ENCODE results near the gene ETS2. TPM values are rescaled to one million over a fixed set of nuclear protein-coding genes. Genes with fewer than 3 reads are reported as not detected.

The ETS2 gene
- polyA plus RNA-seq, 3 donors, result 54.2 to 150 (median 59.5) TPM

- no peak for TF ChIP-seq CTCF (IDR thresholded peaks at IDR 0.05)
- Histone ChIP-seq H2AFZ (ENCODE audit: insufficient read depth, low read depth, low read length, poor library complexity, severe bottlenecking) (no peak overlapping the region), H3K27me3 (ENCODE audit: control insufficient read depth in 2 of 2, insufficient read depth in 2 of 2, low read length in 2 of 2) (no peaks in the 10 kb centered on the region), H3K36me3 (replicated peaks in 1 of 2; ENCODE audit: control insufficient read depth in 1 of 2, insufficient read depth in 2 of 2, low read length in 2 of 2) (no peaks in the 10 kb centered on the region), H3K9ac (ENCODE audit: insufficient read depth, low read length, poor library complexity, severe bottlenecking) (no peak overlapping the region), H3K79me2 (ENCODE audit: insufficient read depth, low read length) (no peaks in the 10 kb centered on the region), H3K27ac (ENCODE audit: low read depth in 1 of 2, low read length in 2 of 2) (peak overlapping the region in 1 of 2 donors; percentile 17), H3K4me2 (replicated peaks; ENCODE audit: extremely low read depth, low read length, poor library complexity, severe bottlenecking) (no peak overlapping the region), H3K9me3 (replicated peaks in 1 of 2; ENCODE audit: control insufficient read depth in 1 of 2, insufficient read depth in 1 of 2, low read length in 2 of 2) (no peaks in the 10 kb centered on the region), H3K4me1 (ENCODE audit: control insufficient read depth in 1 of 2, insufficient read depth in 2 of 2, low read length in 2 of 2) (no peaks in the 10 kb centered on the region), H3K4me3 (replicated peaks in 1 of 3; ENCODE audit: low read depth in 2 of 3, low read length in 3 of 3) (no peak overlapping the region), H4K20me1 (ENCODE audit: insufficient read depth, low read length) (no peaks in the 10 kb centered on the region)
- peak; percentile 62 to 85 (median 80) for DNase-seq
- intact Hi-C loops (cut with micrococcal nuclease), result no loop called here
- Mint-ChIP-seq H3K9me3 (peaks cover 0 to 3% (median 0%) of the 10 kb centered on the region in 7 donors), H3K27me3 (ENCODE audit: low read depth in 3 of 3) (peaks cover under 1 to 2% (median 2%) of the 10 kb centered on the region in 3 donors), H3K36me3 (no peaks in the 10 kb centered on the region), H3K4me3 (no peak overlapping the region), H3K27ac (peak overlapping the region in 4 of 7 donors; percentile 1 to 60 (median 14)), H3K4me1 (peaks cover 18% of the 10 kb centered on the region)
- WGBS (ENCODE audit: insufficient coverage), result 0% methylated on average over 1 of the region's 3 CpGs
These were observed 8.3 kb upstream of the ETS2 start for GRCh38 chr21:38797470-38797869.

- peaks cover 0 to 2% (median 0%) of the 10 kb centered on the region in 7 donors for H3K9me3 Mint-ChIP-seq
- intact Hi-C loops (cut with micrococcal nuclease), result no loop called here
These were observed 7.6 kb upstream of the ETS2 start for GRCh38 chr21:38798081-38798480.

More at GRCh38 chr21:38798081-38798480, 7.6 kb upstream of the ETS2 start:
- peaks cover 1 to 2% (median 2%) of the 10 kb centered on the region in 3 donors for H3K27me3 Mint-ChIP-seq (ENCODE audit: low read depth in 3 of 3)
- H3K27ac Mint-ChIP-seq, result no peak overlapping the region
- Histone ChIP-seq H3K27me3 (ENCODE audit: control insufficient read depth in 2 of 2, insufficient read depth in 2 of 2, low read length in 2 of 2) (no peaks in the 10 kb centered on the region), H2AFZ (ENCODE audit: insufficient read depth, low read depth, low read length, poor library complexity, severe bottlenecking) (no peak overlapping the region), H3K79me2 (ENCODE audit: insufficient read depth, low read length) (no peaks in the 10 kb centered on the region), H4K20me1 (ENCODE audit: insufficient read depth, low read length) (no peaks in the 10 kb centered on the region), H3K4me3 (replicated peaks in 1 of 3; ENCODE audit: low read depth in 2 of 3, low read length in 3 of 3) (no peak overlapping the region), H3K36me3 (replicated peaks in 1 of 2; ENCODE audit: control insufficient read depth in 1 of 2, insufficient read depth in 2 of 2, low read length in 2 of 2) (no peaks in the 10 kb centered on the region), H3K9ac (ENCODE audit: insufficient read depth, low read length, poor library complexity, severe bottlenecking) (no peak overlapping the region), H3K9me3 (replicated peaks in 1 of 2; ENCODE audit: control insufficient read depth in 1 of 2, insufficient read depth in 1 of 2, low read length in 2 of 2) (no peaks in the 10 kb centered on the region), H3K4me2 (replicated peaks; ENCODE audit: extremely low read depth, low read length, poor library complexity, severe bottlenecking) (no peak overlapping the region), H3K4me1 (ENCODE audit: control insufficient read depth in 1 of 2, insufficient read depth in 2 of 2, low read length in 2 of 2) (no peaks in the 10 kb centered on the region), H3K27ac (ENCODE audit: low read depth in 1 of 2, low read length in 2 of 2) (no peak overlapping the region)
- WGBS (ENCODE audit: insufficient coverage), result 95% methylated on average over 3 of the region's 6 CpGs
- no peak overlapping the region for H3K4me3 Mint-ChIP-seq
- DNase-seq, result no peak
- peaks cover 18% of the 10 kb centered on the region for H3K4me1 Mint-ChIP-seq
- TF ChIP-seq CTCF (IDR thresholded peaks at IDR 0.05), result no peak
- H3K36me3 Mint-ChIP-seq, result no peaks in the 10 kb centered on the region
